Measurements from ENCODE around the gene LRRC75A. TPM values are rescaled to one million over a fixed set of nuclear protein-coding genes. Genes with fewer than 3 reads are reported as not detected.

LRRC75A gene, protein sequence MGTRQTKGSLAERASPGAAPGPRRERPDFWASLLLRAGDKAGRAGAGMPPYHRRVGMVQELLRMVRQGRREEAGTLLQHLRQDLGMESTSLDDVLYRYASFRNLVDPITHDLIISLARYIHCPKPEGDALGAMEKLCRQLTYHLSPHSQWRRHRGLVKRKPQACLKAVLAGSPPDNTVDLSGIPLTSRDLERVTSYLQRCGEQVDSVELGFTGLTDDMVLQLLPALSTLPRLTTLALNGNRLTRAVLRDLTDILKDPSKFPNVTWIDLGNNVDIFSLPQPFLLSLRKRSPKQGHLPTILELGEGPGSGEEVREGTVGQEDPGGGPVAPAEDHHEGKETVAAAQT
- total RNA-seq: 1 to 10 TPM; 3.7 to 4.0 TPM

DNA sequence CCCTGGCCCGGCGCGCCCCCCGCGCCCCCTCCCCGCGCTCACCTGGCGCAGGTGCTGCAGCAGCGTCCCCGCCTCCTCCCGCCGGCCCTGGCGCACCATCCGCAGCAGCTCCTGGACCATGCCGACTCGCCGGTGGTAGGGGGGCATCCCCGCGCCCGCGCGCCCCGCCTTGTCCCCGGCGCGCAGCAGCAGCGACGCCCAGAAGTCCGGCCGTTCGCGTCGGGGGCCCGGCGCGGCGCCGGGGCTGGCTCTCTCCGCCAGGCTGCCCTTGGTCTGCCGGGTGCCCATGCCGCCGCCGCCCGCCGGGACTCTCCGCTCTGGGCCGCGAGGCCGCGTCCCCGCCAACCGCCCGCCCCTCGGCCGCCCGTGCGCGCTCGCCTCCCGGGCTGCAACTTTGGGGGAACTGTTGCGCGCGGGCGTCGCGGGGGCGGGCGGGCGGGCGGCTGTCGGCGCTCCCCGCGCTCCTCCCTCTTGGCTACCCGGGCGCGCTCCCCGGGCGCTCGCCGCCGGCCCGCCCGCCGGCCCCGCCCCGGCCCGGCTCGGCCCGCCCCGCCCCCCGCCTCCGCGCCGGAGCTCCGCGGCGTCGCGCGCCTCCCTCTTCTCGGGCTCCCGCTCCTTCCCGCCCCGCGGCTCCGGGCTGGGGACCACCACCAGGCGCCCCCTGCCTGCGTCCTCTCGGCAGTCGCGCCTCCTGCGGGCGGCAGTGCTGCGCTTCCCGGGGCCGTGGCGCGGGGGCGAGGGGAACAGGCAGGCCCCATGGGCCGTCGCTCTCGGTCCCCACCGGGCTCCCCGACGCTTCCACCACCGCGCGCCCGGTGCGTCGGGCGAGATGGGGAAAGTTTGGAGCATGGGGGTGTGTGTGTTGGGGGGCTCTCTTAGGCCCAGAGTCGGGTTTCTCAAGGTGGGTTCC is at the start of gene LRRC75A:
Gene LRRC75A, minus strand, starts transcription at position 491 of the 910 bp plus-strand sequence. Its CDS starts 203 bp downstream, at position 288.
- DNase-seq (ENCODE audit: low spot score) (no peak), ATAC-seq (ENCODE audit: insufficient number of reproducible peaks, low FRiP score, low read depth) (peak; percentile 60)
- Histone ChIP-seq H3K4me1 (ENCODE audit: control insufficient read depth in 1 of 2, low read depth in 2 of 2) (peaks cover 6 to 20% of the 10 kb centered on the region in 2 donors), H3K36me3 (no peaks in the 10 kb centered on the region), H3K27me3 (replicated peaks; ENCODE audit: insufficient read depth) (no peaks in the 10 kb centered on the region), H3K9me3 (no peaks in the 10 kb centered on the region), H3K27ac (no peak within 1 kb of the TSS), H3K4me3 (peak within 1 kb of the TSS; percentile 80)
- no peak for TF ChIP-seq CTCF (IDR thresholded peaks at IDR 0.05)

GRCh38 chr17:16537130-16537458 is 45.1 kb upstream of the LRRC75A start:
- no peaks in the 10 kb centered on the region for H3K27me3 ChIP-seq (replicated peaks; ENCODE audit: insufficient read depth)
- DNase-seq (ENCODE audit: low spot score) (no peak), ATAC-seq (ENCODE audit: insufficient number of reproducible peaks, low FRiP score, low read depth) (no peak)
- H3K27ac ChIP-seq: peak overlapping the region; percentile 2 to 25
- no peaks in the 10 kb centered on the region for H3K9me3 ChIP-seq
- H3K4me3 ChIP-seq: no peak overlapping the region
- TF ChIP-seq CTCF (IDR thresholded peaks at IDR 0.05): no peak
- peaks cover 0 to 6% of the 10 kb centered on the region in 2 donors for H3K4me1 ChIP-seq (ENCODE audit: control insufficient read depth in 1 of 2, low read depth in 2 of 2)
- no peaks in the 10 kb centered on the region for H3K36me3 ChIP-seq

GRCh38 chr17:16534236-16534635 is 42.2 kb upstream of the LRRC75A start:
- no peak for DNase-seq (ENCODE audit: low spot score)
- Histone ChIP-seq H3K4me3 (no peak overlapping the region), H3K27ac (no peak overlapping the region), H3K4me1 (ENCODE audit: control insufficient read depth in 1 of 2, low read depth in 2 of 2) (peaks cover 0 to 6% of the 10 kb centered on the region in 2 donors), H3K36me3 (no peaks in the 10 kb centered on the region), H3K9me3 (no peaks in the 10 kb centered on the region), H3K27me3 (replicated peaks; ENCODE audit: insufficient read depth) (no peaks in the 10 kb centered on the region)
- no peak for TF ChIP-seq CTCF (IDR thresholded peaks at IDR 0.05)
- no peak for ATAC-seq (ENCODE audit: insufficient number of reproducible peaks, low FRiP score, low read depth)

DNA sequence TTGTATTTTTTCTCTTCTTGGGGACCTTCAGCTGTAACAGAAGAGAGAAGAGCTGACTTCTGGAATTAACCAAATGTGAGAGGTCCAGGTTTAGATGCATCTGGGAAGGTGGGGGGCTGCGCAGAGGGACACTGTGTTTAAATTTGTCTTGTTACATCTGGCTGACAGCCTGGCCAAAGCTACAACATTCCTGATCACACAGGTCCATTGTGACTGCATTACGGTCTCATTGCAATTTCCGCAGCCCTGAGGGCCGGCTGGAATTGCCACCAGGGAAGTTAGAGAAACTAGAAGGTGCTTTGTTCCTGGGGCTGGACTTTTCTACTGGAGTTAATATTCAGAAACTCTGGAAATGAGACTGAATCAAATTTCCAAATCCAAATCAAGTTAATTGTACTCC is 37.9 kb upstream of the LRRC75A start:
- H3K9me3 ChIP-seq: no peaks in the 10 kb centered on the region
- H3K4me1 ChIP-seq (ENCODE audit: control insufficient read depth in 1 of 2, low read depth in 2 of 2): peaks cover 0 to 6% of the 10 kb centered on the region in 2 donors

More for the DNA sequence above, 37.9 kb upstream of the LRRC75A start:
- DNase-seq (ENCODE audit: low spot score): no peak
- Histone ChIP-seq H3K4me3 (no peak overlapping the region), H3K27ac (no peak overlapping the region), H3K27me3 (replicated peaks; ENCODE audit: insufficient read depth) (no peaks in the 10 kb centered on the region), H3K36me3 (no peaks in the 10 kb centered on the region)
- no peak for TF ChIP-seq CTCF (IDR thresholded peaks at IDR 0.05)
- no peak for ATAC-seq (ENCODE audit: insufficient number of reproducible peaks, low FRiP score, low read depth)
